CD4-positive, alpha-beta T cell (primary cell): ENCODE measurements around the gene OR5AP2. TPM values are rescaled to one million over a fixed set of nuclear protein-coding genes. Genes with fewer than 3 reads are reported as not detected.

Source experiments
- ATAC-seq: fragments of 200-7000 bp; cut with Tn5 transposase; one replicate; pipeline ENCODE4 v1.10.0; 2022; ENCODE audit warnings: mild to moderate bottlenecking; ENCODE audit not compliant: poor library complexity
- CTCF ChIA-PET: fragments of 350-600 bp; sonication (Branson Sonifier 250); formaldehyde crosslinking; loops from one replicate; lab custom pipeline; 2021; ENCODE audit warnings: antibody characterized with exemption, inconsistent platforms; lab: Charles Lee
- POLR2A ChIA-PET: fragments of 350-600 bp; sonication (Branson Sonifier 250); formaldehyde crosslinking; loops from one replicate; lab custom pipeline; 2021; ENCODE audit warnings: antibody characterized with exemption, inconsistent platforms; lab: Charles Lee
- DNase-seq, 14 experiments: peaks; one replicate each; pipeline ENCODE4 v3.0.0-alpha.2; 2013 to 2020; ENCODE audit warnings: mixed read lengths in 2 of 14
- H3K27ac ChIP-seq, 2 donors: one replicate each; pipeline versions ENCODE4 v1.5.1 to v1.7.0; 2013; ENCODE audit warnings: low read length in 2 of 2, low read depth in 1 of 2, mild to moderate bottlenecking in 1 of 2
- H3K27me3 ChIP-seq, 2 experiments: 1 replicate in 1 of 2; 2 replicates in 1 of 2; pipeline versions ENCODE4 v1.6.1 to v1.7.0; 2013; ENCODE audit warnings: low read length in 2 of 2, control low read depth in 1 of 2, mild to moderate bottlenecking in 1 of 2, moderate library complexity in 1 of 2; ENCODE audit not compliant: insufficient read depth in 2 of 2, control insufficient read depth in 1 of 2
- H3K36me3 ChIP-seq: one replicate; pipeline ENCODE4 v1.6.1; 2013; ENCODE audit warnings: low read length, control low read depth; ENCODE audit not compliant: insufficient read depth
- H3K4me1 ChIP-seq: one replicate; pipeline ENCODE4 v1.6.1; 2013; ENCODE audit warnings: low read length, control low read depth; ENCODE audit not compliant: insufficient read depth
- H3K4me3 ChIP-seq: one replicate; pipeline ENCODE4 v1.5.1; 2013; ENCODE audit warnings: mild to moderate bottlenecking, low read length, moderate library complexity
- H3K9me3 ChIP-seq, 2 experiments: 1 replicate in 1 of 2; 2 replicates in 1 of 2; pipeline versions ENCODE4 v1.6.1 to v1.7.0; 2013; ENCODE audit warnings: low read length in 2 of 2, mild to moderate bottlenecking in 2 of 2, control low read depth in 1 of 2, moderate library complexity in 1 of 2; ENCODE audit not compliant: control insufficient read depth in 1 of 2, insufficient read depth in 1 of 2
- H3K27ac Mint-ChIP-seq: one replicate; pipeline ENCODE4 v1.8.0; 2020; ENCODE audit warnings: mixed read lengths
- H3K27me3 Mint-ChIP-seq: one replicate; pipeline ENCODE4 v1.8.0; 2021; ENCODE audit warnings: mixed read lengths
- H3K36me3 Mint-ChIP-seq: one replicate; pipeline ENCODE4 v1.8.0; 2021; ENCODE audit warnings: low read depth, mixed read lengths
- H3K4me1 Mint-ChIP-seq: one replicate; pipeline ENCODE4 v1.8.0; 2021; ENCODE audit warnings: low read depth, mixed read lengths
- H3K4me3 Mint-ChIP-seq: one replicate; pipeline ENCODE4 v1.8.0; 2020; ENCODE audit warnings: mild to moderate bottlenecking, mixed read lengths
- H3K9me3 Mint-ChIP-seq: one replicate; pipeline ENCODE4 v1.8.0; 2020; ENCODE audit warnings: mixed read lengths
- intact Hi-C, 2 experiments: fragments of 100-400 bp; cut with DNase I in 1 of 2; cut with micrococcal nuclease in 1 of 2; formaldehyde crosslinking; loops; one replicate each; pipeline versions ENCODE4 v1.15.1 to v1.9.0; 2023 to 2025; cut with DNase I, micrococcal nuclease
- total RNA-seq, 174 experiments: library from RNA in 2 of 174; stranded (reverse) in 2 of 174; gene quantifications; one replicate each; pipeline ENCODE4 v1.2.3 and lab custom pipeline; 2021 to 2026
- TF ChIP-seq, protein P1 (sequence below): fragments of 200-600 bp; IDR thresholded peaks from one replicate; pipeline ENCODE4 v1.8.0; 2022; ENCODE audit warnings: antibody characterized with exemption, mild to moderate bottlenecking

The OR5AP2 gene
- total RNA-seq, 2 experiments from 2014 or later = not detected

DNA sequence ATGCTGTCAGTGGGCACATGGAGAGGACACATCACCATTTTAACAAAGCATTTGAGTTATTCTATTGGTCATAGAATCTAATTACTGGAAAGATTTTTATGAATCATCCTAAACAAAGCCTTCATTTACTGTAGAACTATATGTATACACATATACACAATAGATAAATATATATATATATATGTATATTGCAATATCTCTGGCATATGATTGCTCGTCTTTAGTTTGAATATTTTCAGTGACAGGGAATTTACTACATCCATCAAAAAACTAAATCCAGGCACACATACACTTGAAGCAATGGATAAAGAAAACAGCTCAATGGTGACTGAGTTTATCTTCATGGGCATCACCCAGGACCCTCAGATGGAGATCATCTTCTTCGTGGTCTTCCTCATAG lies 21.1 kb upstream of the OR5AP2 start, which contains the start of gene OR5AR1:
OR5AR1 (plus strand) TSS at position 301 of the 400 bp plus-strand sequence; CDS start at position 301, 0 bp downstream.
- no peak for DNase-seq
- no peaks in the 10 kb centered on the region for H3K9me3 Mint-ChIP-seq
- ATAC-seq = no peak

GRCh38 chr11:56659755-56660154 lies 17.5 kb upstream of the OR5AP2 start:
- Mint-ChIP-seq H3K27me3 (no peaks in the 10 kb centered on the region), H3K4me3 (no peak overlapping the region), H3K9me3 (peaks cover 4% of the 10 kb centered on the region), H3K4me1 (no peaks in the 10 kb centered on the region), H3K36me3 (no peaks in the 10 kb centered on the region), H3K27ac (no peak overlapping the region)
- ATAC-seq (no peak), DNase-seq (no peak)
- no peaks in the 10 kb centered on the region for H3K9me3 ChIP-seq
- no peak overlapping the region for H3K27ac ChIP-seq
- H3K36me3 ChIP-seq = no peaks in the 10 kb centered on the region
- no peak overlapping the region for H3K4me3 ChIP-seq
- ChIA-PET POLR2A (no interaction called here), CTCF (no interaction called here)
- no peaks in the 10 kb centered on the region for H3K4me1 ChIP-seq
- intact Hi-C loops = no loop called here
- no peaks in the 10 kb centered on the region for H3K27me3 ChIP-seq
- TF ChIP-seq, protein P1, sequence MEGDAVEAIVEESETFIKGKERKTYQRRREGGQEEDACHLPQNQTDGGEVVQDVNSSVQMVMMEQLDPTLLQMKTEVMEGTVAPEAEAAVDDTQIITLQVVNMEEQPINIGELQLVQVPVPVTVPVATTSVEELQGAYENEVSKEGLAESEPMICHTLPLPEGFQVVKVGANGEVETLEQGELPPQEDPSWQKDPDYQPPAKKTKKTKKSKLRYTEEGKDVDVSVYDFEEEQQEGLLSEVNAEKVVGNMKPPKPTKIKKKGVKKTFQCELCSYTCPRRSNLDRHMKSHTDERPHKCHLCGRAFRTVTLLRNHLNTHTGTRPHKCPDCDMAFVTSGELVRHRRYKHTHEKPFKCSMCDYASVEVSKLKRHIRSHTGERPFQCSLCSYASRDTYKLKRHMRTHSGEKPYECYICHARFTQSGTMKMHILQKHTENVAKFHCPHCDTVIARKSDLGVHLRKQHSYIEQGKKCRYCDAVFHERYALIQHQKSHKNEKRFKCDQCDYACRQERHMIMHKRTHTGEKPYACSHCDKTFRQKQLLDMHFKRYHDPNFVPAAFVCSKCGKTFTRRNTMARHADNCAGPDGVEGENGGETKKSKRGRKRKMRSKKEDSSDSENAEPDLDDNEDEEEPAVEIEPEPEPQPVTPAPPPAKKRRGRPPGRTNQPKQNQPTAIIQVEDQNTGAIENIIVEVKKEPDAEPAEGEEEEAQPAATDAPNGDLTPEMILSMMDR = no peak

More for the DNA sequence above, 21.1 kb upstream of the OR5AP2 start, which contains the start of gene OR5AR1:
- Mint-ChIP-seq H3K4me1 (no peaks in the 10 kb centered on the region), H3K36me3 (no peaks in the 10 kb centered on the region), H3K27ac (no peak within 1 kb of the TSS), H3K27me3 (no peaks in the 10 kb centered on the region), H3K4me3 (no peak within 1 kb of the TSS)
- H3K9me3 ChIP-seq = no peaks in the 10 kb centered on the region
- intact Hi-C loops = no loop called here
- ChIA-PET POLR2A (no interaction called here), CTCF (no interaction called here)
- H3K4me1 ChIP-seq = no peaks in the 10 kb centered on the region
- no peak within 1 kb of the TSS for H3K27ac ChIP-seq
- no peaks in the 10 kb centered on the region for H3K27me3 ChIP-seq
- no peak within 1 kb of the TSS for H3K4me3 ChIP-seq
- H3K36me3 ChIP-seq = no peaks in the 10 kb centered on the region
- TF ChIP-seq, protein P1 = no peak

DNA sequence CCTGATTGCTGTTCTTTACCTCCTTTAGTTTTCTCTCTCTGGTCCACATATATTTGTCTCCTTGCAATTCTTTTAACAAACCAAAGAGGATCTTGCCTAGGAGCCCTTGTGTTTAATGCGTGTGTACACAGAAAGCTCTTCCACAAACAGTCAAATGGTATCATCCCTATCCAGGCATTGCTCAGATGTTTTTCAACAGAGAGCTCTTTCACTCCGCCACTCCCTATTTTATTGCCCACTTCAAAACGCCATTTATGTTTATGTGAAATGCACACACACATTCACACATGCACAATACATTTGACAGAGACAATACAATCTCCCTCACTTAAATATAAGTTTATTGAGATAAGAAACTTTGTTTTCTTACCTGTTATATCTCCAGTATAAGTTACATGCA lies 4.7 kb downstream of the OR5AP2 start:
- H3K36me3 ChIP-seq = no peaks in the 10 kb centered on the region
- no peak overlapping the region for H3K27ac ChIP-seq
- H3K27me3 Mint-ChIP-seq = no peaks in the 10 kb centered on the region
- H3K9me3 Mint-ChIP-seq = peaks cover 4% of the 10 kb centered on the region
- ChIA-PET CTCF (no interaction called here), POLR2A (no interaction called here)
- H3K4me3 ChIP-seq = no peak overlapping the region
- TF ChIP-seq, protein P1 = no peak
- H3K36me3 Mint-ChIP-seq = no peaks in the 10 kb centered on the region
- no peaks in the 10 kb centered on the region for H3K4me1 Mint-ChIP-seq
- DNase-seq = no peak
- no peak for ATAC-seq
- no peak overlapping the region for H3K4me3 Mint-ChIP-seq
- peaks cover 0 to 11% of the 10 kb centered on the region in 2 experiments for H3K9me3 ChIP-seq
- no peaks in the 10 kb centered on the region for H3K27me3 ChIP-seq
- intact Hi-C loops = no loop called here
- no peaks in the 10 kb centered on the region for H3K4me1 ChIP-seq
- no peak overlapping the region for H3K27ac Mint-ChIP-seq
